Stimulated activated CD4-positive, alpha-beta T cell treated with anti-CD3 and anti-CD28 coated beads, Interleukin-15, amount 100 ng/mL, for 24 hours (primary cell): ENCODE measurements around the gene TMEM150B.

Source experiments
- DNase-seq: peaks from one replicate; pipeline ENCODE4 v3.0.0-alpha.2; 2020

Gene TMEM150B

DNA sequence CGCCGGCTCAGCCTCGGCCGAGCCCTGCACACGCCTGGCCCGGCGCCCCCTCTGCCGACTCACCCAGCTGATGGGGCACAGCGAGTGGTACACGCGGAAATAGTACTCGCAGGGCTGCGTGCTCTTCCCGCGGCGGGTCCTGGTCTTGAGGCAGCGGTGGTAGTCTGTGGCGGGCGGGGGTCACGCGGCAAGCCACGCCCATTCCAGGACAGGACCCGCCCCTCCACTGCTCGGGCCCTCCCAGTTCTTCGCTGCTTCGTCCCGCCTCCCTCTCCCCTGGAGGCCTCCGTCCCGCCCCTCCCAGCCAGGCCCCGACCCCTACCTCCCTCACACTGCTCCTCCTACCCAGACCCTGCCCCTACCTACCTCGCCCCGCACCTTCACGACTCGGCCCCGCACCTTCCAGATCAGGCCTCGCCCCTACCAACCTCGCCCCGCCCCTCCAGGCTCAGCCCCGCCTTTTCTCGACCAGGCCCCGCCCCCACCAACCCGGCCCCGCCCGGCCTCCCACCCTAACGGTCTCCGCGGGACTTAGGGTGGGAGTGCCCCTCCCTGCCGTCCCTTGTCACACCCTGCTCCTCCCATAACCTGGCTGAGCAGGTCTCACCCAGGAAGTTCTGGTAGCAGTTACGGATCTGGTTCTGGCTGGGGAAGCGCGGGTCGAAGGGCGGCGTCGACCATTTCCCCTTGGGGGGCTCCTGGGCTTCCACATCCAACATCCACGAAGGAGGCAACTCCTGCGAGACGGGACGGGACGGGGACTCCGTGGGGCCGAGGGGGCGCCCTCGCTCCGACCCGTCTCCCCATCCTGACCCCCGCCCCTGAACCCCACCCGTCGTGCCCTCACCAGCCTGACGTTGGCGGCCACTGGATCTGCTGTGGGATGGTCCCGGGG, 28.9 kb upstream of the TMEM150B start:
- peak; percentile 63 for DNase-seq

GRCh38 chr19:55353356-55353802, 28.2 kb upstream of the TMEM150B start:
- DNase-seq = no peak

DNA sequence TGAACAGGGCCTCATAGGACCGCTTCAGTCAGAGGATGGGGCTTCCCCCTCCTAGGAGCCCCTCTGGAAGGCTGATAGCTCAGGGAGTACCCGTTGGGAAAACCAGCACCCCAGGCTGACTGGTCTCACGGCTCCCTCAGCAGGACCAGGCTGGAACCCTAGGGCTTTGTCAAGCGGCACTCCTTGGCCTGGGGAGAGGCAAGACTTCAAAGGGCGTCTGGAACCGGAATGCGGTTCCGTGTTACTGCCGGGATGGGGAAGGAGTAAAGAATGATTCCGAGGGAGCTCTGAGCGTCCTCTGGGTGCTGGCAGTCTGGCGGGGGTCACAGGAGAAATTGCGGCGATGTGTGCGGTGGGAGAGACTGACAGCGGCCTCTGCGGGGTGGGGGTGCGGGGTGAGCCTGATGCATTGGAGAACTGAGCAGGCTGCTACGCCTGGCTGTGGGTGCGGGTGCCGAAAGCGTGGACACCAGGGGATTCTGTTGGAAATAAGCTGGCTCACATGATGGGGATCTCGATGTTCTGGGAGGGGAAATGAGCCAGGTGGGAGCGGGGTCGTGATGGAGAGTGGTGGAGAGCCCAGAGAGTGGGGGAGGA, 27.5 kb upstream of the TMEM150B start:
- DNase-seq = no peak

- no peak for DNase-seq
These were observed 26.9 kb upstream of the TMEM150B start for GRCh38 chr19:55352040-55352439.

DNA sequence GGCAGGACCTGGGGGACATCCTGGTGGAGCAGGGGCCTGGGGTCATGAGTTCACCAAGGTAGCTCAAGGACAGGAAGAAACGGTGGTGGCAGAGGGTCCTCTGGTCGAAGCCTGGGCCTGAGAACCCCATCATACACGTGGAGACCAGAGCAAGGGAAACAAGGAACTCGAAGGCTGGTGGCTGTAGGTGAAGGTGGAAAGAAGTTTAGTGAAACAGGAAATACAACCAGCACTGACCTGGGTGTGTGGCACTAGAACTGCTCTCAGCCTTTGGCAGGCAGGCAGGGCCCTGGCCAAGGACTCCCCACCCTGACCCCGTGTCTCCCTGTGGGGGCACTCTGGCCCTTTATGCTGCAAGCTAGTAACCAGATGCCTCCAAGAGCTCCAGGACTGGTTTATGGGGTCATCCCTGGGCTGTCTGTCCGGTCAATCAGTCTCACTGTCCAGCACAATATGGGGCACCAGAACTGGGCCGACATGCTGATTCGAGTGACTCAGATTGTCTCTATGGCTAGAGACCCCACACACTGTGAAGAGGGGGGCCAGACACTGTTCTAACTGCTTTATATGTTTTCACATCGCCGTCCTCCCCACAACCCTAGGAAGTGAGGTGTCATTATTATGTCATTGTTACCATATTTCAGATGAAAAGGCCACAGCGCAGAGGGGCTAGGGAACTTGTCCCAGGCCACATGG, 25.6 kb upstream of the TMEM150B start:
- no peak for DNase-seq

- DNase-seq = no peak
These were observed 23.3 kb upstream of the TMEM150B start for GRCh38 chr19:55348317-55349034.

DNA sequence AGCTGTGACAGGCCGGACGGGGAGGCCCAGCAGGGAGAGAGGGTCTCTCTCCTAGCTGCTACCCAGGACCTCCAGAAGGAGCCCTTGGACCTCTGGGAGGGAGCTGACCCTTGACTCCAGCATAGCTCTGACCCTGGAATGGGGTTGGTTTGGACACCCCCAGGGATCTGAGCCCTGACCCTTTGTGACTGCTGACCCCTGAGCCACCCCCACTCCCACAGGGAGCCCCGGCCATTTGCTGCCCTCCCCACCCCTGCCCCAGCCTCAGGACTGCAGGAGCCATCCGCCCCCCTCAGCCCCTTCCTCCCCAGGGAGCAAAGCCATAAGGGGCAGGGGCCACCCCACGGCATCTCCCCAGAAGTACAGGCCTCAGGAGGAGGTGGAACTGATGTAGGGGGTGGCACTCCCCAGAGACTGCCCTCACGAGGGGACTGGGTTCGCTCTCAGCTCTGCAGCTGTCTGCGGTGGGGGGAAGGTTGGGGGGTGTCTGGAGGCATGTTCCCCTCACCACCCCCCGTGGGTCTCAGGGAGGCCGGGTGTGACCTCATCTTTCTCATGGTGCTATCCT, 22.4 kb upstream of the TMEM150B start:
- no peak for DNase-seq

- no peak for DNase-seq
These were observed 21.7 kb upstream of the TMEM150B start for GRCh38 chr19:55346725-55347441.

DNA sequence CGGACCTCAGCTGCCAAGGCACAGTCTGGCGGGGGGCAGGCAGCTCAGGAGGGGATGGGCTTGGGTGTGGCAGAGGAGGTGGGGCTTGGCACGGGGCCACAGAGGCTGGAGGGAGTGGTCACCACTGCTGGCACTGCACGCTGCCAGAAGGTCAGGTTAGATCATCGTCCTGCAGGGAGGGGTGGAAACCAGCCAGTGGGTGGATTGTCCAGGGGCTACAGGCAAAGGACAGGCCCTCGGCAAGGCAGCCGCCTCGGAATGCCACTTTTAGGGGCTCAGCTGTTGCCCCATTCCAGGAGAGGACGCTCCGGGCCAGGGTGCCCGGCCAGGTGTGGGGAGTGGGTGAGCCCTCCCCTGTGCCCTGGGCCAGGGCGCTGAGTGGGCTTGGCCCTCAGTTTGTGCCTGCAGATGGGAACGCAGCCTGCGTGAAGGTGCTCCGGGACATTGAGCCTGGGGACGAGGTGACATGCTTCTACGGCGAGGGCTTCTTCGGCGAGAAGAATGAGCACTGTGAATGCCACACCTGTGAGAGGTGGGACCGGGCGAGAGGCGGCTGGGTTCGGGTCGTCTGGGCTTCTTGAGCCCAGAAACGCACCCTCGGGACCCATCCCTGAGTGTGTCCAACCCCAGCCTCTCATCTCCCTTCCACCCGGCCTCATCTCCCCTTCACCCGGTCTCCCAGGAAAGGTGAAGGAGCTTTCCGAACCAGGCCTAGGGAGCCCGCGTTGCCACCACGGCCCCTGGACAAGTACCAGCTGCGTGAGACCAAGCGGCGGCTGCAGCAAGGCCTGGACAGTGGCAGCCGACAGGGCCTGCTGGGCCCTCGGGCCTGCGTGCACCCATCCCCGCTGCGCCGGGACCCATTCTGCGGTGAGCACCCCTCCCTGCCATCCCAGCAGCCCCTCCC, 20.9 kb upstream of the TMEM150B start:
- DNase-seq = no peak

DNA sequence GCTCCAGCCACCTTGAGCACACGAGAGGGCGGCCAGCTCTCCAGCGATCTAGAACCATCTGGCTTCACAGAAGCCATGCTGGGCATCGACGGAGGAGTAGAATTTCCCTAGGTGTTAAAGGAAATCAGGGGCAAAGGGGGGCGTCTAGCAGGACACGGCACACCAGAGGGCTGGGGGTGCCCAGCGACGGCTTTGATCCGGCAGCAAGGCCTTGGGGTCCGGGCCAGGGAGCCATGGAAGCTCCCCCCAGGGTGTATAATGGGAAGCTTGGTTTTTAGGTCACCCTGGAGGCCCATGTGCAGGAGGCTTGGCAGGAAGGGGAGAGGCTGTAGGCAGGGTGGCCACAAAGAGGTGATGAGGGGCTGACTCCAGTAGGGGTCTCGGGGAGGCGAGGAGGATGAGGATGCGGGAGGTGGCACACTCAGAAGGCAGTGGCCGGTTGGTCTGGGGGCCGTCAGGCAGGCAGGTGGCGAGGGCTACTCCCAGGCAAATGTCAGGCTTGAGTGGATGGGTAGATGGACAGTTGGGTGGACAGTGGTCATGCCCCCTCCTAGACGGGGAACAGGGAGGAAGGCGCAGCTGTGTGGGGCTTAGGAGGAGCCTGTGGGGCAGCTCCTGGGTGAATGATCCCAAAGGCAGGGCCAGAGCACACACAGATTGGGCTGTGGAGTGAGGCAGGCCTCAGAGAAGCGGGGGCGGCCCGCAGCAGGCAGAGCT, 20.1 kb upstream of the TMEM150B start:
- DNase-seq = no peak

GRCh38 chr19:55344444-55344843, 19.3 kb upstream of the TMEM150B start:
- DNase-seq = no peak

- no peak for DNase-seq
These were observed 16.7 kb upstream of the TMEM150B start for GRCh38 chr19:55341595-55342531.

- peak; percentile 87 for DNase-seq
These were observed 16.0 kb upstream of the TMEM150B start for GRCh38 chr19:55341171-55341588.

- peak; percentile 32 for DNase-seq
These were observed 15.6 kb upstream of the TMEM150B start for GRCh38 chr19:55340784-55341147.

DNA sequence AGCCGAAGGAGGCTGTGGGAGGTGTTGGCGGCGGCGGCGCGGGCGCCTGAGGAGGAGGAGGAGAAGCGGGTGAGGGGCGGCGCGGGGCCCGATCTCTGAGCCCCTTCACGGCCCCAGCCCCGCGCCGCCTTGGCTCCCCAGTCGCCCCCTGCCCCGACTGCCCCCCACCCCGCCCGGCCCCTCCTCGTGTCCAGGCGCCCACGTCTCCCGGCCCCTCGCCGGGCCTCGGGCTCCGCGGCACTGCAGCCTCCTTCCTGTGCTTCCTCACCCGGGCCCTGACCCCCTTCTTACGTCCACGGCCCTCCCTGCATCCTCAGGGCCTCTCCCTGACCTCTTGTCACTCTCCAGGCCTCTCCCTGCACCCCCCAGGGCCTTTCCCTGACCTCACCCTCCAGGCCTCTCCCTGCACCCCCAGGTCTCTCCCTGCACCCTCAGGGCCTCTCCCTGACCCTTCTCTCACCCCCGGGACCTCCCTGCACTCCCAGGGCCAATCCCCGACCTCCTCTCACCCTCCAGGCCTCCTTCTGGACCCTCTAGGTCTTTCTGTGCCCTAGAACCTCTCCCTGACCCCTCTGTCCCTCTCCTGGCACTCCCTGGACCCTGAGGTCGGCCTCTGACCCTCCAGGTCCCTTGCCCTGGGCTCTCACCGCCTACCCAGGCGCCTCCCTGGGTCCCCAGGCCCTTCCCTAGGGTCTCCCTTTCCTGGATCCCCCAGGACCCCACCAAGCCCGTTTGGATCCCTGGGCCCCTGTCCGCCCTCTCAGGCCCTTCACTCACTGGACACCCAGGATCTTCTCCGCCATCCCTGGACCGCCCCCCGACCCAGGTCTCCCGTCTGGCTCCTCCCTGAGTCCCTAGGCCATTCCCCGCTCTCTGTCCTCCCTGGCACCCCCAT, 15.0 kb upstream of the TMEM150B start:
- no peak for DNase-seq

DNA sequence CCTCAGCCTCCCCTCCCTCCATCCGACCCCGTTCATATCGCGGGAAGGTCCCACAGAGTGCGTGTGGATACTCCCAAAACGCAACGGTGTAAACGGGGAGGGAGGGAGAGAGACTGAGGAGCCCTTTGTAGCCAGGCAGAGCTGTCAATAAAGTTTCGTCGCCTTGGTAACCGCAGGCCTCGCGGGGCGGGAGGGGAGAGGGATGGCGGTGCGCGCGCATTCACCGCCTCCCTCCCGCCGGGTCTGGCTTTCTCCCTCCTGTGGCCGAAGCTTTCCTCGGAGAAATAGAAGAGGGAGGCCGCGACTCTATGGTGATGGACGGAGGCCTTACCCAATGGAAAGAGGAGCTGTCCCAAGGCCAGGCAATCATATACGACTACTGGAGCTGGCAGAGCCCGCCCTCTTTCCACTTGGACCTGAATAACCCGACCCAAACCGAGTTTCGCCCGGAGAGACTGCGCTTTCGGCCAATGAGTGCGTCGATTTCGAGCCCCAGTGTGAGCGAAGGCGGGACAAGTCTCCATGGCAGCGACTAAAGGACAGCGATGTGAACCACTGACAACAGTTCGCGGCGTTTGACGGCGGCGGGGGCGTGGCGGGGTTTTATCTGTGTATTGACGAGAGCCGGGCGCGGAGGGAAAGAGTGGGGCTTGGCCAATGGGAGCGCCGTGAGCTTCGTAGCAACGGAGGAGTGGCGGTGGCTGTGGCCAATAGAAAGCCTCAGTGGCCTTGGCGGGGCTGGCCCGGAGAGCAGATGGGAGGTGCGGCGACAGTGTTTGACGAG, 14.2 kb upstream of the TMEM150B start, which contains the start of gene KMT5C:
TSS of gene KMT5C (plus strand) at position 772 of the 784 bp plus-strand sequence. CDS start 2,061 bp downstream, outside the sequence.
- peak; percentile 100 for DNase-seq

- no peak for DNase-seq
These were observed 11.0 kb upstream of the TMEM150B start for GRCh38 chr19:55336101-55336500.
